ENCODE data around the gene FGB. TPM values are rescaled to one million over a fixed set of nuclear protein-coding genes. Genes with fewer than 3 reads are reported as not detected.
A peak's percentile ranks its signal among the peaks of the same experiment; 100 is the strongest.

Gene FGB
- total and polyA plus RNA-seq, 8 donors = 0.31 to 22.8 (median 6.2) TPM; not detected in 5

DNA sequence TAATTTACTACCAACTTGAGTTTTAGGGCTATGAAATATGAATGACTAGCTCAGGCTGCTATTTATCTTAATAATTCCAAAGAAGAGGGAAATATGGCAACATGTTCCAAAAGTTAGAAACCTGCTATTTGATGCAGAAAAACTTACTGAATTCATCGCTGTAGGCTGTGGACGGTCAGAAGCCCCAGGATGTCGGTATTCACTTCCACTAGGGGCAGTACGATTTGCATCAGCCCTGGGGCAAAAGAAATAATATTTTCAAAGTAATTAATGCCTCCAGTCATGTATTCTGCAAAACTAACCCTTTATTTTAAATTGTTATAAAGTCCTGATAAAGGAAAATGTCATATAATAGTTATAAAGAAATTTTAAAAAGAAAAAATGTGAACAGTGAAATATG is 17.1 kb upstream of the FGB start:
- 83 to 95% (median 92%) methylated on average over 4 of the region's 4 CpGs for WGBS, 5 donors
- DNase-seq = no peak
- H3K36me3 ChIP-seq = peaks cover 27 to 73% (median 70%) of the 10 kb centered on the region in 4 donors

GRCh38 chr4:154549894-154550790 is 12.7 kb upstream of the FGB start, which contains the start of gene PLRG1:
Gene PLRG1, minus strand, starts transcription at chr4:154550400. Its CDS starts 92 bp downstream, at chr4:154550308.
- Histone ChIP-seq H3K9me3 (no peaks in the 10 kb centered on the region), H3K27ac (peak within 1 kb of the TSS; percentile 43 to 85 (median 83)), H3K27me3 (no peaks in the 10 kb centered on the region), H3K4me1 (peaks cover 7 to 27% (median 17%) of the 10 kb centered on the region in 4 donors), H3K4me3 (peak within 1 kb of the TSS; percentile 57 to 88 (median 68)), H3K36me3 (peaks cover 7 to 28% (median 25%) of the 10 kb centered on the region in 4 donors)
- peak; percentile 98 to 99 for DNase-seq
- TF ChIP-seq POLR2AphosphoS5 (IDR thresholded peaks at IDR 0.05) (peak; percentile 56 to 92 (median 77)), EP300 (IDR thresholded peaks at IDR 0.05) (no peak), POLR2A (IDR thresholded peaks at IDR 0.05) (peak in 2 of 4 donors; percentile 53 to 55)
- TF ChIP-seq, protein P1, sequence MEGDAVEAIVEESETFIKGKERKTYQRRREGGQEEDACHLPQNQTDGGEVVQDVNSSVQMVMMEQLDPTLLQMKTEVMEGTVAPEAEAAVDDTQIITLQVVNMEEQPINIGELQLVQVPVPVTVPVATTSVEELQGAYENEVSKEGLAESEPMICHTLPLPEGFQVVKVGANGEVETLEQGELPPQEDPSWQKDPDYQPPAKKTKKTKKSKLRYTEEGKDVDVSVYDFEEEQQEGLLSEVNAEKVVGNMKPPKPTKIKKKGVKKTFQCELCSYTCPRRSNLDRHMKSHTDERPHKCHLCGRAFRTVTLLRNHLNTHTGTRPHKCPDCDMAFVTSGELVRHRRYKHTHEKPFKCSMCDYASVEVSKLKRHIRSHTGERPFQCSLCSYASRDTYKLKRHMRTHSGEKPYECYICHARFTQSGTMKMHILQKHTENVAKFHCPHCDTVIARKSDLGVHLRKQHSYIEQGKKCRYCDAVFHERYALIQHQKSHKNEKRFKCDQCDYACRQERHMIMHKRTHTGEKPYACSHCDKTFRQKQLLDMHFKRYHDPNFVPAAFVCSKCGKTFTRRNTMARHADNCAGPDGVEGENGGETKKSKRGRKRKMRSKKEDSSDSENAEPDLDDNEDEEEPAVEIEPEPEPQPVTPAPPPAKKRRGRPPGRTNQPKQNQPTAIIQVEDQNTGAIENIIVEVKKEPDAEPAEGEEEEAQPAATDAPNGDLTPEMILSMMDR (IDR thresholded peaks at IDR 0.05) = peak in 5 of 7 experiments; percentile 18 to 70 (median 36)
- intact Hi-C loops (cut with DNase I; ENCODE audit: low total_unique reads) = no loop called here
- WGBS, 5 donors = 0 to 1% (median 1%) methylated on average over 45 to 51 of the region's 51 CpGs

More for the DNA sequence above, 17.1 kb upstream of the FGB start:
- Histone ChIP-seq H3K9me3 (no peaks in the 10 kb centered on the region), H3K4me1 (peaks cover 7 to 24% (median 17%) of the 10 kb centered on the region in 4 donors), H3K27me3 (no peaks in the 10 kb centered on the region), H3K27ac (no peak overlapping the region), H3K4me3 (no peak overlapping the region)
- intact Hi-C loops (cut with DNase I; ENCODE audit: low total_unique reads) = no loop called here
- TF ChIP-seq POLR2A (IDR thresholded peaks at IDR 0.05) = no peak
- TF ChIP-seq, protein P1 (IDR thresholded peaks at IDR 0.05) = no peak
- no peak for TF ChIP-seq EP300 (IDR thresholded peaks at IDR 0.05)
- TF ChIP-seq POLR2AphosphoS5 (IDR thresholded peaks at IDR 0.05) = no peak

GRCh38 chr4:154551872-154552686 is 10.7 kb upstream of the FGB start:
- no peak overlapping the region for H3K27ac ChIP-seq
- peaks cover 7 to 27% (median 17%) of the 10 kb centered on the region in 4 donors for H3K4me1 ChIP-seq
- intact Hi-C loops (cut with DNase I; ENCODE audit: low total_unique reads) = no loop called here

More at GRCh38 chr4:154551872-154552686, 10.7 kb upstream of the FGB start:
- Histone ChIP-seq H3K9me3 (no peaks in the 10 kb centered on the region), H3K36me3 (peaks cover 0 to 9% (median 6%) of the 10 kb centered on the region in 4 donors), H3K27me3 (no peaks in the 10 kb centered on the region), H3K4me3 (no peak overlapping the region)
- DNase-seq = peak; percentile 78 to 93
- TF ChIP-seq, protein P1 (IDR thresholded peaks at IDR 0.05) = peak in 4 of 7 experiments; percentile 55 to 81 (median 66)
- TF ChIP-seq POLR2AphosphoS5 (IDR thresholded peaks at IDR 0.05) = peak in 1 of 3 donors; percentile 15
- no peak for TF ChIP-seq POLR2A (IDR thresholded peaks at IDR 0.05)
- 13 to 27% (median 18%) methylated on average over 6 of the region's 6 CpGs for WGBS, 5 donors

All from stomach (tissue), 9 donors.